Fibroblast of peridontal ligament (primary cell): Measurements from ENCODE around the gene MLF2.

Experiments
- DNase-seq: peaks from one replicate; pipeline ENCODE4 v3.0.0-alpha.2; 2010; ENCODE audit errors: extremely low read depth

MLF2 gene, protein sequence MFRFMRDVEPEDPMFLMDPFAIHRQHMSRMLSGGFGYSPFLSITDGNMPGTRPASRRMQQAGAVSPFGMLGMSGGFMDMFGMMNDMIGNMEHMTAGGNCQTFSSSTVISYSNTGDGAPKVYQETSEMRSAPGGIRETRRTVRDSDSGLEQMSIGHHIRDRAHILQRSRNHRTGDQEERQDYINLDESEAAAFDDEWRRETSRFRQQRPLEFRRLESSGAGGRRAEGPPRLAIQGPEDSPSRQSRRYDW

DNA sequence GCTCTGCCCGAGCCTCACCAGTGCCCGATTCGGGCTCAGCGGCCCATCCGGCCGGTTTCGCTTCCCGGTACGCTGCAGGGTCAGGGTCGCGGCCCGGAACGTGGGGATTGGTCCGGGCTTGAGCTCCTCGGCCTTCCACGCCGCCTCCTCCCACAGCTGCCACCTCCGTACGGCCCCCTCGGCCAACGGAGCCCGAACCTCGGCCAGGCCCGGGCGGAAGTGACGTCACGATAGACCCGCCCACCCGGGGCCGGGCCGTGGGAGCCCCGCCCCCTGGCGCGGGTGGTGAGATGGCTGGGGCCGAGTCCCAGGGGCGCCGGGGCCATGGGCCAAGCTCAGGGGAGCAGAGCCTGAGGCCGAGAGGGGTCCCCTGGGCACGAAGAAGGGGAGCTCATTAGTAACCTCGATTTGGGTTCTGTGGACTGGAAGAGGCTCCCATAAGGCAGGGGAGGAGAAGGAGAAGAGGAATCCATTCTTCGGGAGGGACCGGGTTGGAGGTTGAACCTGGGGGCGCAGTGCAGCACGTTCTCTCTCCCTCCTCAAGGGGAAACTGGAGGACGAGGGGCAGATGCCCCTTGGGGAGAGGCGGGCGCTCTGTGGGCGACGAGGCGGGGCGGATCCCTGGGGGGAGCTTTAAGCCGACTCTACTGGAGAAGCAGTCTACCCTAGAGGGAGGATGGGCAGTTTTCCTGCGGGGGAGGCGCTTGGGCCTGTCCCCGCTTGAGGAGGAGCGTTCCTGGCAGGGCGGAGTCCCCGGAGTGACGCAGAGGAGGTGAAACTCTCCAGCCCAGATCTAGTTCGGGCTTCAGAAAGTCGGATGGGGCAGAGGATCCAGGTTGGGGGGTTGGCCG lies at the start of gene MLF2:
Gene MLF2 (minus strand): TSS at position 221 of the 851 bp plus-strand sequence. CDS start 807 bp downstream, outside the sequence.
- DNase-seq: peak; percentile 99

DNA sequence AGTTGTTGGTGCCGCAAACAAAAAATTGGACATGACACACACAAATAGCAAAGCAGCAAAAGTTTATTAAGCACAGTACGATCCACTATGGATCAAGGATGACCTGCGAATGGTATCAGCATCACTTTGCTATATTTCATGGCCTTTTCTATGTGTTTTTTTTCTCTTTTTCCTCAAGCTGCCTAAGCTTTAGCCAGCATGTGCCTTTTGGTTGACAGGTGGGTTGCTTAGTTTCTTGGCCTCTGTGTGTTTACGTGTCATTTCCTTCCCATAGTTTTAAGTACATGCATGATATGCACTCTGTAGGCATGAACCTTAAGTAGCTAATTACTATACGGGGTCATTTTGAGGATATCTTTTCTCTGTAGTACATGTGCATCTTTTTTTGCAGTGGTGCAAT lies 46.2 kb upstream of the MLF2 start:
- no peak for DNase-seq

DNA sequence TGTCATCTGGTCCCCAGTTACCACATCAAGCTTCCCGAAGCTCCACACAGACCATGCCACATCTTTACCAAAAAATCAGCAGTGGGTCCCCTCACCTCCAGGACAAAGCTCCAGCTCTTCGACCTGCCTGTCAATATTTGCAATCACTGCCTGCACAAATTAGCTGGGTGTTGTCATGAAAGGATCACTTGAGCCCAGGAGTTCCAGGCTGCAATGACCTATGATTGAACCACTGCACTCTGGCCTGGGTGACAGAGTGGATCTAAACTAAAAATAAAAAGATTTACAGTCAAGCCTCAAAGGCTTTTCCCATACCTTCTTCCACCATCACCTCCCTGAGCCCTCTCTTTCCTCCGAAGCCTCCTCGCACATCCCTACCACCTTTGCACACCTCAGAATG lies 43.6 kb upstream of the MLF2 start:
- DNase-seq: no peak

DNA sequence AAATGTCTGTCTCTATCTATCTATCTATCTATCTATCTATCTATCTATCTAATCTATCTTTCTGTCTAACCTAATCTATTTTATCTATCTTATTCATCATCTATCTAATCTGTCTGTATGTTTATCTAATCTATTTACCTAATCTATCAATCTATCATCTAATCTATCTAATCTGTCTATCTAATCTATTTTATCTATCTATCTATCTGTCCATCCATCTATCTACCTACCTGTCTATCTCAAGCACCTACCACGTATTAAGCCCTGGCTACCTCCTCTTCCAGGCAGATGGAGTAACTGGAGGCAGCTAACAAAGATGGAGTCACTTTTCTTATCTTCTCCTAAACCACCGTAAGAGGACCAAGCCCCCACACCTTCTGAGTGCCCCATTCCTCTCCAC lies 42.1 kb upstream of the MLF2 start:
- DNase-seq: no peak

DNA sequence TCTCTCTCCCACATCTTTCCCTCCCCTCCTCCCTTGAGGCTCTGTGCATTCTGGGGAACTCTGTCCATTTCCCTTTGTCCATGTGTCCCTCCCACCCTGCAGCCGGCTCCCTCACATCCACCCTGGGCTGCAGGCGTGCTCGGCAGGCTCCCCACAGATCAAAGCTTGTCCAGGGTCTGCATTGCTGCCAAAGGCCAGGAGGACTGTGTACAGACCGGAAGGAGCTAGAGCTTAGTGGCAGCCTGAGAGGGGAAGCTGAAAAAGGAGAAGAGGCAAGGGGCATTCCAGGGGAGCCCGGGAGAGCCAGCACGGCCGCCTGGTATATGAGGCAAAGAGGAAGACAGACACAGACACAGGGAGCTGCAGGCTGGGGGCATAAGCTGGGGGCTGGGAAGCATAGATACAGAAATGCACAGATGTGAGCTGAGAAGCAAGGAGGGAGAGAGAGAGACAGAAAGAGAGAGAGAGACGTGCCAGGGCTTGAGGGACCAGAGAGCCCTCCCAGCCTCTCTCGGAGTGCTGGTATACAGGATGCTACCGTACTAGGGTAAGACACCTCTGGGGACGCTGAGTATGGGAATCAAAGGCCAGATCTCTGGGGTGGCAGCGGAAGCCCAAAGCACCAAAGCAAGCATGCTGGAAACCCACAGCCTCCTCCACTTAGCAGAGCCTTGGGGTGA lies 39.7 kb upstream of the MLF2 start:
- no peak for DNase-seq

DNA sequence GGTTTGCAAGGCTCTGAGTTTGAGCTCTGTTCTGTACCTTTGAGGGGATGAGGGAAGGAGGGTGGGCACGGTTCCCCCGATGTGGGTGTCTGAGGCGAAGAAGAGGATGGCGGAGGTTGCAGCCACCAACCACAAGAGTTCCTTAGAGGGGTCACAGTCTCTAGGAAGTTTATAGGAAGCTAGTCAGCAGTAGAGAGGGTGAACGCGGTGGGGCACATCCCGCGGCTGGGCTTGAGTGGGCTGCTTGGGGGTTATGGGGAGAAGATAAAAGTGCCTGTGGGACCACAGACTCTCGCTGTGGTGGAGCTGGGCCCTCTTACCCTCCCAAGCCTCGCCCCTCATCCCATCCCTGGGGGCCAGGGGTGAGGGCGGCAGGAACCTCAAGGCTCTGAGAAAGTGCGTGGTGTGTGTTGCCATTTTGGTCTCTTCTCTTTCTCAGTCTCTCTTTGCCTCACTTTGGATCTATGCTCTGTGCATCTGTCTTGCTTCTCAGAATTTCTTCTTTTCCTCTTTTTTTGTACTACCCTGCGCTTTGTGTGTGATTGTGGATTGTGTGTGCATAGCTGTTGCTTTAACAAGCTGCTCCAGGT lies 39.1 kb upstream of the MLF2 start:
- DNase-seq: no peak

DNA sequence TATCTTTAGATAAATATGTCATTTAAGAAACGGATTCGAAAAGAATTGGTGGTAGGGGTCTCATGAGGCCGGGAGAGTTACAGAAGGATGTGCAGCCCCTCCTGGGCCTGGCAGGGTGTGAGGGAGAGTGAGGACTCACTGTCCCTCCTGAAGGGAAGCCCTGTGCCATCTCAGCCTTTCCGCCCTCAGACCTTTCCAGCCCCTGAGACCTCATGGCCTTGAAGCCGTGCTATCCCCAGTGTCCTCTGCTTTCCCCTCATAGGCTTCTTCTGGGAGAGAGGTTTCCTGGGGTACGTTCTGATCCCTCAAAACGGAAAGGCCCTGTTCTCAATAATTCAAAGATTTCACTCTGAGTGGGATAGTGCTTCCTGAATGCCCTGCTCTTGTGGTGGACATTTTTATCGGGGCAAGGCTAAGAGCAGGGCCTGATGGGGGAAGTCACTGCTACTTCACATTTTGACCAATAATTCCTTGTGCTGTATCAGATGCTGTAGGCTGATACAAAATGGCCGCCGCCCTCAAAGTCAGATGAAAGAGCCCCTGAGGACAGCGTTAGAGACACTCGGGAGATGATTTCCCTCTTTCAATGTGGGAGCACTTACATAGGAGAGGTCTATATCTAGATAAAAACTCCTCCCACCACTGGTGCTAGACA lies 37.7 kb upstream of the MLF2 start:
- DNase-seq: no peak

DNA sequence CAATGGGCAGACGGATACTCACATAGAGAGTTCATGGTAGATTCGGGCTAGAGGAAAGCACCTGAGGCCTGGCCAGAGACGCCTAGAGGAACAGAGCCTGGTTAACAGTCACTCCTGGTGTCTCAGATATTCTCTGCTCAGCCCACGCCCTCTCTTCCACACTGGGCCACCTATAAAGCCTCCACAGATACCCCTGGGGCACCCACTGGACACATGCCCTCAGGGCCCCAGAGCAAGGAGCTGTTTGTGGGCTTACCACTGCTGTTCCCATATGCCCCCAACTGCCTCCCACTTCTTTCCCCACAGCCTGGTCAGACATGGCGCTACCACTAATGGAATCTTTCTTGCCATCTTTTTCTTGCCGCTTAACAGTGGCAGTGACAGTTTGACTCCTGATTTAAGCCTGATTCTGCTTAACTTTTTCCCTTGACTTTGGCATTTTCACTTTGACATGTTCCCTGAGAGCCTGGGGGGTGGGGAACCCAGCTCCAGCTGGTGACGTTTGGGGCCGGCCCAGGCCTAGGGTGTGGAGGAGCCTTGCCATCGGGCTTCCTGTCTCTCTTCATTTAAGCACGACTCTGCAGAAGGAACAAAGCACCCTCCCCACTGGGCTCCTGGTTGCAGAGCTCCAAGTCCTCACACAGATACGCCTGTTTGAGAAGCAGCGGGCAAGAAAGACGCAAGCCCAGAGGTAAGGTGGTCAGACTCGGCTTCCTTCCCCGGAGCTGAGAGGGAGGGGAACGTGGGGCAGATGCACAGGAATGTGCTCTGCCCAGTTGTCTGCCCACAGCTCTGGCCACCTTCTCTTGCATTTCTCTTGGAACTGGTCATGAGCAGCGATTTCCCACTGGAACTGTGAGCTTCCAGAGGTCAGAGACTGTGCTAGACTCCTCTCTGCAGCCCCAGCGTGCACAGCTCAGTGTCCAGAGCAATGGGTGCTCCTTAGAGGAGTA lies 36.3 kb upstream of the MLF2 start, which contains the start of gene CD4:
Gene CD4 (plus strand): TSS at position 557 of the 953 bp plus-strand sequence. CDS start 10,611 bp downstream, outside the sequence.
- DNase-seq: no peak

DNA sequence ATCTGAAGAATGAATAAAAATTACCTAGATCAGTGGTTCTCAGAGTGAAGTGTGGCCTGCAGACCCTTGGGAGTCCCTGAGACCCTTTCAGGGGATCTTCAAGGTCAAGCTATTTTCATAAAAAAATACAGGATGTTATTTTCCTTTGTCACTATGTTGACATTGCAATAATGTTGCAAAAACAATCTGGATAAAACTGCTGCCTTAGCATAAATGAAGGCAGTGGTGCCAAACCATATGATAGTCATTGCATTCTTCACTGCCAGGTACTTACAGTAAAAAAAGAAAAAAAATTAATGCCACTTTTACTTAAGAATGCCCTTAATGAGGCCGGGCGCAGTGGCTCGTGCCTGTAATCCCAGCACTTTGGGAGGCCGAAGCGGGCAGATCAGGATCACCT lies 34.4 kb upstream of the MLF2 start:
- no peak for DNase-seq

DNA sequence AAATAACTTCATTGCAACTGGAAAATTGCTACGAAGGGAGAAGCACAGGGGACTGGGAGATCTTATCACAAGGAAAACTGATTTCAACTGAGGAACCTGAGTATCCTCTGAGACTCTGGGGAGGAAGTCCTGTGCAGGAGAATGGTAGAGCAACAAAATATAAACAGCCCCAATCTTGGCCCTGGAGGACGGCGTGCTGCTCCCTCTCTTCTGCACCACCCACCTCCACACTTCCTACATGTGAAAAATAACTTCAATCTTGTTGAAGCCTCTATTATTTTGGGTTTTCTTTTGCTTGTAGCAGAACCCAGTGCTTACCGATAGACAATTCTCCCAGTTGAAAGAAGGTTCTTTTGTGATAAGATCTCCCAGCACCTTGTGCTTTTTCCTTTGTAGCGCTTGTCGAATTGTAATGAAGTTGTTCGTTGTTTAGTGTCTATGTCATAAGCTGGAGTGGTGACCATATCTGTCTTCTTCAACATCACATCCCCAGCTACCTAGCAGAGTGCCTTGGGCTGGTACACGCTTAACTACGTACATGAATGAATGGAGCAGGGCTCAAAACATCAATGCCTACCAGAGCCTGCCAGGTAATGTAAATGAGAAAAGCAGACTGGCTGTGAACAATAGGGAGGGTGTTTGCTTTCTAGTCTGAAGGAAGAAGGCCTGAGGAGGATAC lies 33.6 kb upstream of the MLF2 start:
- DNase-seq: no peak

DNA sequence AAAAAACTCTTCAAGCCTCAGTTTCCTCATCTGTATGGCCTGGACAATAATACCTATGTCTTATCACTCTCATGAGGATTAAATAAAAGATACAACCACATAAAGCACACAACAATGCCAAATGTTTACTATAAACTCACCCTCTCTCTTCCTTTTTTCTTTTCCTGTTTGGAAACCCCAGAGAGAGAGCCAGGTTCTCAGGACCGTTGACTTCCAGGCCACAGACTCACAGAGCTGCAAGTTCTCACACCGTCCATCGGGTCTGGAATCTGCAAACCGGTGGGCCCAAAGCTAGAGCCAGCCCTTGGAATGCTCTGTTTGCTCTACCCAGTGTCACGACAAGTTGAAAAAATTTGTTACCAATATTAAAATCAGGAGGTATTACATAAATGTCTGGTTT lies 31.8 kb upstream of the MLF2 start:
- no peak for DNase-seq

DNA sequence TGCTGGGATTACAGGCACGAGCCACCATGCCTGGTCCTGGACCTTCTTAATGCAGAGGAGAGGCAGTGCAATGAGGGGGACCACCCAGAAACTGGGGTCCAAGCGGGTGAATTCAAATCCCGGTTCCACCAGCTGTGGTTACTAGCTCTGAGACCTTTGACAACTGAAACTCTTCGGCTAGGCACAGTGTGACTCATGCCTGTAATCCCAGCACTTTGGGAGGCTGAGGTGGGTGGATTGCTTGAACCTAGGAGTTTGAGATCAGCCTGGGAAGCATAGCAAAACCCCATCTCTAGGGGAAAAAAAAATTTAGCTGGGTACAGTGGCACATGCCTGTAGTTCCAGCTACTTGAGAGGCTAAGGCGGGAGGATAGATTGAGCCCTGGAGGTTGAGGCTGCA lies 31.4 kb upstream of the MLF2 start:
- DNase-seq: no peak

DNA sequence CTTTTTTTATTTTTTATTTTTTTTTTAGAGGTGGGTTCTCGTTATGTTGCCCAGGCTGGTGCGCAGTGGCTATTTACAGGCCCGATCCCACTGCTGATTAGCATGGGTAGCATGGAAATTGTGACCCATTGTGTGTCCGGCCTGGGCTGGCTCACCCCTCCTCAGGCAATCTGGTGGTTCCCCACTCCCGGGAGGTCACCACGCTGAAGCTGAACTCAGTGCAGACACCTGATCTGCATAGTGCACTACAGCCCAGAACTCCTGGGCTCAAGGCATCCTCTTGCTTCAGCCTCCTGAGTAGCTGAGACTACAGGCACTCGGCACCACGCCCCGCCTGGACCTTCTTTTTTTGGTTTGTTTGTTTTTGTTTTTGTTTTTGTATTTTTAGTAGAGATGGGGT lies 30.9 kb upstream of the MLF2 start:
- no peak for DNase-seq

DNA sequence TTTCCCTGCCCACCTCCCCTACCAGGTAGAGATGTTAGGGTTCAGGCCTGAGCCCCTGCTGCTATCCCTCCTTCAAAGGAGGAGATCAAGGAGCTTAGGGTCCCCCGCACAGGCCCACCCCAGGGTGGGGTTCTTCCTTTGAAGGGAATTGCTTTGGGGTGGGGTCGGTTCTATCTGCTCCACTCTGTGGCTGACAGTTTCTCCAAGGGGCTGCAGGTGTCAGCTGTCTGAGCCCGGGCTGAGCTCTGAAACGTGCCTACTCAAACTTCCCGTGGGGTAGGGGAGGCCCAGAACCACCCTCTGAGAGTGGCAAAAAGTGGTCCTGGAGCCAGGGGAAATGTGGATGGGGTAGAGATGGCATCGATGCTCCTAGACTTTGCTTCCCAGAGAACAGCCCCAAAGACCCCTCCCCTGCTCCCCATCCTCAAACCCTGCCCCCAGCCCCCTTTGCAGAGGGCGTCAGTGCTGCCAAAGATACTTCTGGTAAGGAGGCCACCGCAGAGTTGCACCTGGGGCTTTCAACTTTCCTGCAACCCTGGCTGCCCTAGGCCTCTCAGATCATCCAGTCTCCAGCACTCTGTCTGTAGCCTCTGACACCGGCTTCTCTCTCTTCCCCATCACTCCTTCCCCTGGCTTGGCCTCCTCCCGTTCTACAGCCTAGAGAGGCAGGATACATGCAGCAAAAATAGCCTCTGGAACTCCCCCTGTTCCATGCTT lies 30.1 kb upstream of the MLF2 start:
- no peak for DNase-seq

DNA sequence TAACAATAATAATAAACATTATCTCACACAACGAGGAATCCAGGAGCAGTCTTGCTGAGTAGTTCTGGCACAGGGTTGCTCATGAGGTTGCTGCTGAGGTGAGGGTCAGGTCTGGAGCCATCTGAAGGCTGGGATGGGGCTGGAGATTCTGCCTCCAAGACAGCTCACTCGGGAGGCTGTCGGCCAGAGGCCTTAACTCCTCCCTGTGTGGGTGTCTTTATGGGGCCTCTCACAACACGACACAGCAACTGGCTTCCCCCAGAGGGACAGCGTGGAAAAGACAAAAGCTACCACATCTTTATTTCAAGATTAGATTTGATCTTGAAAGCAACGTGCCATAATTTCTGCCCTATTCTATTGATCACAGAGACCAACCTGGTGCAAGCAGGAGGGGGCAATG lies 29.2 kb upstream of the MLF2 start:
- DNase-seq: no peak

DNA sequence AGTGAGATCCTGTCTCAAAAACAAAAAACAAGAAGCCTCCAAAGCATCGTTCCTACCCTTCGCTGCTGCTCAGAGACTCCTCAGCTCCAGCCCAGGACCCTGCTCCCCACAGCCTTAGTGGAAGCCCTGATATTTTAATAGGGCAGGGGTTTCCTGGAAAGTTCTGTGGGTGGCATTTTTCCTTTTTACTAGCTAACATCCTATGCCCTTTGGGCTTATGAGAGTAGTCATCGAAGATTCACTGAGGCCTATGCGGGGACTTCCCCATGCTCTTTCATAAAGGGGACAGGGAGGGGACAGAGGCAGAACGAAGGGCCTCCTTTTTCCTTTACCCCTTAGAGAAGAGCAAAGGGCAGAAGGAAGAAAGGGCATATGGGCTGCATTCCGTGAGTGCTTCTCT lies 27.6 kb upstream of the MLF2 start:
- DNase-seq: no peak

DNA sequence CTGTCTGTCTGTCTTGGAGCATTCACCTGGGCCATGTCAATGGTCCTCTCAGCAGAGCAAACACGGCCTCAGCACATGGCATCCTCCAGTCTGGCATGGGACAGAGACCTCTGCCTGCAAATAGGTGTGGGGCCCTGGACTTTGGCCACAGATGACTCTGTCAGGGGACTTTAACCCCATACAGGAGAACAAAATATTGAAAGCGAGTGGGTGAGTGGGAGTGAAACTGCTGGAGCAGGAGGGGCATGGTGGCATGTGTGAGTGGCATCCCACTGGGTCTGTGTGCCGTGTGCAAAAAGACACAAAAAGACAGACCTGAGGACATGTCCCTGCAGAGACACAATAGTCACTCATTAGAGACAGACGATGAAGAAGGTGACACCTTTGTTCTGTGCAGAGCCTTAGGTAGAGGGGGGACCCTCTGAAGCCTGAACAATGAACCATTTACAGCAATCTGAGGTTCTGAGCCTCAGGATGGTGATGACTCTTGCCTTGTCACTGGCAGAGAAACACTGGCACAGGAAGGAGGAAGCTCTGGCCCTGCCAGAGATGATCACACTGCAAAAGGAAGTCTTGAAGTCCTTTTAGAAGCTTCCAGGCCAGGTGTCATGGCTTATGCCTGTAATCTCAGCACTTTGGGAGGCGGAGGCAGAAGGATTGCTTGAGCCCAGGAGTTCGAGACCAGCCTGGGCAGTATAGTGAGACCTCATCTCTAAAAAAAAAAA lies 26.9 kb upstream of the MLF2 start:
- DNase-seq: no peak
